KOPT-K1 (cell line): ENCODE results near the gene MACIR.
"Not testable (repeated sequence)": the region's sequence is repeated elsewhere in the genome, so short reads cannot be mapped to it uniquely, and the experiment has no call there.

Experiments
- H3K27ac ChIP-seq: fragments of 200-600 bp; sonication (generic); 2 replicates; pipeline ENCODE4 v1.5.1; 2016; ENCODE audit warnings: antibody characterized with exemption, mild to moderate bottlenecking, low read depth, low read length; ENCODE audit not compliant: poor library complexity, severe bottlenecking
- H3K36me3 ChIP-seq: fragments of 200-600 bp; sonication (generic); 2 replicates; pipeline ENCODE4 v1.5.1; 2017; ENCODE audit warnings: antibody characterized with exemption, mild to moderate bottlenecking, low read length, moderate library complexity; ENCODE audit not compliant: insufficient read depth
- H3K9me3 ChIP-seq: fragments of 200-600 bp; sonication (generic); 2 replicates; pipeline ENCODE4 v1.5.1; 2017; ENCODE audit warnings: antibody characterized with exemption, low read length, mild to moderate bottlenecking; ENCODE audit not compliant: insufficient read depth, poor library complexity, severe bottlenecking

The MACIR gene, protein sequence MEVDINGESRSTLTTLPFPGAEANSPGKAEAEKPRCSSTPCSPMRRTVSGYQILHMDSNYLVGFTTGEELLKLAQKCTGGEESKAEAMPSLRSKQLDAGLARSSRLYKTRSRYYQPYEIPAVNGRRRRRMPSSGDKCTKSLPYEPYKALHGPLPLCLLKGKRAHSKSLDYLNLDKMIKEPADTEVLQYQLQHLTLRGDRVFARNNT

DNA sequence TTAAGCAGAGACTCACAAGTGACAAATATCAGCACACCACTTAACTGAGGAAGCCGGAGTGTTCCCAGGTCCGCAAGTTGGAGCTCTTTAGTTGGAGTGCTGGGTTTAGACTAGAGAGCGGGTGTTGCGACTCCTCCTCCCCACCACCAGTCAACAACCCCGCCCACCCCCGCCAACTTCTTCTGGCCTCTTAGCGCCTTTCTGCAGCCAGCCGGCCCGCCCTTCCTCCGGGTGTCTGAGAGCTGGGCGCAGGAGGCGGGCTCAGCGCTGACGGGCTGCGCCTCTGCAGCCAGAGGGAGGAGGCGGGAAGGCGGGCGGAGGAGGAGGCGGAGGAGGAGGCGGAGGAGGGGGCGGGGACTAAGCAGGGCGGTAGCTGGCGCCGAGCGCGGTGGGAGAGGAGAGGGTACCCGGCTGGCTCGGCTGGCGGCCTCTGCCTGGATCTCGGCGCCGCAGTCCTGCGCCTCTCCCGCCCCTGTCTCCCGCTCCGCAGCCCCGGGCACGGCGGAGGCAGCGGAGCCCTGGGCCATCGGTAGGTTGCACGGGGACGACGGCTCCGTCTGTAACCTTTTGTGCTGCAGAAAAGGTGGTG lies at the start of gene MACIR:
TSS of gene MACIR (plus strand) at position 396 of the 589 bp plus-strand sequence. CDS start 17,157 bp downstream, outside the sequence.
- Histone ChIP-seq H3K9me3 (no peaks in the 10 kb centered on the region), H3K36me3 (no peaks in the 10 kb centered on the region), H3K27ac (peak within 1 kb of the TSS; percentile 71)

DNA sequence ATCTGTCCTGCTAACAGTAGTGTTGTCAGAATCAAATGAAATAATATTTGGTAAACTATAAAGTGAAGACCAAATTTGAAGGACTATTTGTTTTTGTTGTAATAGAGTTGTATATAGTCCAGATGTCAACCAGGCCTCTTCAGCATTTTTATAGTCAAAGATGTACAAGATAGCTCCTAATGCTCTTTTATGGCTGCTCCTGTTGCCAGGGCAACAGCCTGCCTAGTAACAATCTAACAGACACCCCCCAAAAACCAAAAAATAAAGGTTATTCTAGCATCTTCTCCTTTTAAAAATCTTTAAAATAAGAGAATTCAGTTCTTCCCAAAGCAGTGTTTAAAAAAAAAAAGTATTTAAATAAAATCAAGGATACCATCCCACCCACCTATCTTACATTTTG lies 49.5 kb upstream of the MACIR start:
- Histone ChIP-seq H3K36me3 (peaks cover 22% of the 10 kb centered on the region), H3K9me3 (no peaks in the 10 kb centered on the region), H3K27ac (no peak overlapping the region)

DNA sequence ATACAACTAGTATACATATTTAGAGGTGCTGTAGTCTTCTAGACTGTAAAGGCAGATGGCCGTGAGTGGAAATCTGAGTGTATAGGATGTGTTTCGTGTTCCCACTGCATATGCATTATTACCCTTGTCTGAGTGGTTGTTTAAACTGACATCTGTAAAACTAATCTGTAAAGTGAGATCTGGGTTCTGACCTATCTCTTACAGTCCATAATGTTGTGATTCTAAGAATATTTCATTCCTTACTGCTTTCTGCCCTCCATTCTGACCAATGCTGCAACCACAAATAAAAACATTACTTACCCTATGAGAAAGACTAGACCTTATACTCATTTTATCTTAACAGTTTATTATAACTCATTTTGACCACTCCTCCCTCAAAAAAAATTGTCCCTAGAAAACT lies 47.6 kb upstream of the MACIR start:
- peaks cover 12% of the 10 kb centered on the region for H3K36me3 ChIP-seq
- no peak overlapping the region for H3K27ac ChIP-seq
- H3K9me3 ChIP-seq: no peaks in the 10 kb centered on the region

DNA sequence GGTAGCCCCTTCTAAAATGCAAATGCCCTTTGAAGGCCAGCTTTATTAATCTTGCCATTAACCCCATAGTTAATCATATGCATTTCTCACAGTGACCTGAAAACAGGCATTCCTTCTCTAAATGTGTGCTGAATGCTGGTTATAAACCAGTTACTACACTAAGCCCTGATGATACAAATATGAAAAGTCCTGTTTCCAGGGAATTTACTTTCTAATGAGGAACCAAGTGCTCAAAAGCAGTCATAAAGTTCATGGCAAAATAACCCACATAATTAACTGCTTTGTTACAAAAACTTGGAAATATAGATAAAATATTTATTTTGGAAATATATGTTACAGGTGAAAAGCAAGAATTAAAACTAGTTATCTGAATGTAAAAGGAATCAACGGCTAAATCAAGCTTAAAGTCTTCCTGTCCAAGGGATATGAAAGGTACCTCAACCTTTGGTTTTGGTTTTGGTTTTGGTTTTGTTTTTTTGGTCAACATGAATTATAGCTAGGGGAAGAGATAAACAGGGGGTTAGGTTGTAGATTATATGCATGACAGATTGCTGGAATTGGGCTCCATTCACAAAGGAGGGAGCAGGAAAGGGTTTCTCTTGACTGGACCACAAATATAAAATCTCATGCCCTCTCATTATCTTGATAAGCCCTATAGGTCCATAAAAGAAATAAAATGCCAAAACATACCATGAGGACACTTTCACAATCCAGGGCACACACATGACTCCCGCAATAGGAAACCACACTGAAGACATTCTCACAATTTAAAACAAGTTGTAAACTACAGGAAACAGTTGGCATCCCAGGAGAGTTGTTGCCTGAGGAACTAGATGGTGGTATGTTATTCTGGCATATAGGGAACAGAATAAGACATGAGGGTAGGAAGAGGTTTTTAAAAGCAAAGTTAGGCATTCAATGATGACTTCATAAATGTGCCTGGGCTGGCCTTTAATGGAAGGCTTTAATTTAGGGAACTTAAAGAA lies 46.7 kb upstream of the MACIR start:
- H3K27ac ChIP-seq: no peak overlapping the region

DNA sequence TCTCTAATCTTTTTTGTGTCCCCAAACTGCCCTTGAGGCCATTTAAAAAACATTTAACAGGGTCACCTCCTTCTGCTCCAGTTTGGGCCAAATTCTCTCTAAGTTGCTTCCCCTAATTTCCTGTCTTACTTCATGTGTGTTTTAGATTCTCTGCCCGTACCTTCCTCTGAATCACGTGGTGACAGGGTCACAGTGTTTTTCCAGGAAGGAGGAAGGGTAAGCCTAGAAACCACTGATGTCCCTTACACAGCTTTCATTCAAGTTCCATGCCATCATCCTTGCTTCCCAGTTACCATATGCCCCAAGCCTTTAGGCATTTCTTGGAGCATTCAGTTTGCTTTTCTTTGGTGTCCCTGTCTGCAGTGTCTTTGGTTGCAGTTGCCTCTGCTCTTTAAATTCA lies 42.4 kb upstream of the MACIR start:
- H3K27ac ChIP-seq: no peak overlapping the region
- H3K36me3 ChIP-seq: no peaks in the 10 kb centered on the region
- no peaks in the 10 kb centered on the region for H3K9me3 ChIP-seq

More for the DNA sequence above, 46.7 kb upstream of the MACIR start:
- Histone ChIP-seq H3K36me3 (peaks cover 3% of the 10 kb centered on the region), H3K9me3 (no peaks in the 10 kb centered on the region)

DNA sequence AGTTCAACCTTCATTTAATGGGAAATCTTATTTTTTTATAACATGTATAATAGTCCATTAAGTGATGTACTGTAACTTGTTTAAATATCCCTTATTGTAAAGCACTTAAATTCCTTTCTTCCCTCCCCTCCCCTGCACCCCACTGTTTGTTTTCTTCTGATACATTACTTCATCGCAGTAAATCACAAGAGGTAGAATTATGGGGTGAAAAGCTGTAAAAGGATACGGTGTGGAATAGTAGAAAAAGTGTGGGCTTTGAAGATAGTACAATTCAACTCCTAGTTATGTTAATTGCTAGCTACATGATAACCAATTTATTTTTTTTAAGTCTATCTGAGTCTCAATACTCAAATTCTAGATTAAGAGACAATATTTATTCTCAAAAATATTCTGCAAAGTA lies 41.9 kb upstream of the MACIR start:
- Histone ChIP-seq H3K27ac (no peak overlapping the region), H3K36me3 (no peaks in the 10 kb centered on the region), H3K9me3 (no peaks in the 10 kb centered on the region)

DNA sequence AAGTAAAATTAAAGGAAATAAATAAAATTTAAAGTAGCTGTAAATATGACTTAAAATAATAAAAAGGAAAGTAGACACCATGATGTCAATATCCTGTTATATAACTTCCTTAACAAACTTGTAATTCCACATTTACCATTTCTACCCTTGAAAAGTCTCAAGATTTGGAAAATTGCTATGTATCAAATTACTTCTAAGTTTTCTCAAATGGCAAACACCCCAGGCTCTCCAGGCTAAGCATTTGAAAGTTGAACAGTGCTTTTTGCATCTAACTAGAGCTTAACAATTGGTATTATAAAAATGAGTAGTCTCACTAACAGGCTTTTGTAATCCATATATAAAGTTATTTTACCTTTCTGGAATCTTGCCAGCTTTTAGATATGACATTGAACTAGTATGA lies 41.5 kb upstream of the MACIR start:
- no peaks in the 10 kb centered on the region for H3K36me3 ChIP-seq
- no peak overlapping the region for H3K27ac ChIP-seq
- H3K9me3 ChIP-seq: no peaks in the 10 kb centered on the region

DNA sequence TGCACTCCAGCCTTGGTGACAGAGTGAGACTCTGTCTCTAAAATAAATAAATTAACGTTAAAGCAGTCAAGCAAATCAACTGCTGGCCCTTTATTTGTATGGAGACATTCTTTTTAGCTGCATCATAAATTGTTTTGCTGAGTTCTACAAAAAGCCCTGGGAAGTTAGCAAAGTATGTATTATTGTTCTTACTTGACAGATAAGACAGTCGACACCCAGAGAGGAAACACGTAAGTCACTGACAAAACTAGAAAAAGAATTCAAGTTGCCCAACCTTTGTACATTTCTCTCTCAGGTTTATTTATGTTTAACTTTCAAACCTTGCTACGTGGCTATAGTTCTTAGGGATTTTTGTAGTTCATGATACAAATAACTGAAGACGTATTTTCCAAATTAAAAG lies 40.4 kb upstream of the MACIR start:
- H3K36me3 ChIP-seq: no peaks in the 10 kb centered on the region
- no peaks in the 10 kb centered on the region for H3K9me3 ChIP-seq
- H3K27ac ChIP-seq: no peak overlapping the region

DNA sequence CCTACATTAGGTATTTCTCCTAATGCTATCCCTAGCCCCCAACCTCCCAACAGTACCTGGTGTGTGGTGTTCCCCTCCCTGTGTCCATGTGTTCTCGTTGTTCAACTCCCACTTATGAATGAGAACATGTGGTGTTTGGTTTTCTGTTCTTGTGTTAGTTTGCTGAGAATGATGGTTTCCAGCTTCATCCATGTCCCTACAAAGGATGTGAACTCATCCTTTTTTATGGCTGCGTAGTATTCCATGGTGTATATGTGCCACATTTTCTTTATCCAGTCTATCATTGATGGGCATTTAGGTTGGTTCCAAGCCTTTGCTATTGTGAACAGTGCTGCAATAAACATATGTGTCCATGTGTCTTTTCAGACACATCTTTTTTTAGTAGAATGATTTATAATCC lies 39.5 kb upstream of the MACIR start:
- H3K27ac ChIP-seq, H3K9me3 ChIP-seq, H3K36me3 ChIP-seq: not testable (repeated sequence)

DNA sequence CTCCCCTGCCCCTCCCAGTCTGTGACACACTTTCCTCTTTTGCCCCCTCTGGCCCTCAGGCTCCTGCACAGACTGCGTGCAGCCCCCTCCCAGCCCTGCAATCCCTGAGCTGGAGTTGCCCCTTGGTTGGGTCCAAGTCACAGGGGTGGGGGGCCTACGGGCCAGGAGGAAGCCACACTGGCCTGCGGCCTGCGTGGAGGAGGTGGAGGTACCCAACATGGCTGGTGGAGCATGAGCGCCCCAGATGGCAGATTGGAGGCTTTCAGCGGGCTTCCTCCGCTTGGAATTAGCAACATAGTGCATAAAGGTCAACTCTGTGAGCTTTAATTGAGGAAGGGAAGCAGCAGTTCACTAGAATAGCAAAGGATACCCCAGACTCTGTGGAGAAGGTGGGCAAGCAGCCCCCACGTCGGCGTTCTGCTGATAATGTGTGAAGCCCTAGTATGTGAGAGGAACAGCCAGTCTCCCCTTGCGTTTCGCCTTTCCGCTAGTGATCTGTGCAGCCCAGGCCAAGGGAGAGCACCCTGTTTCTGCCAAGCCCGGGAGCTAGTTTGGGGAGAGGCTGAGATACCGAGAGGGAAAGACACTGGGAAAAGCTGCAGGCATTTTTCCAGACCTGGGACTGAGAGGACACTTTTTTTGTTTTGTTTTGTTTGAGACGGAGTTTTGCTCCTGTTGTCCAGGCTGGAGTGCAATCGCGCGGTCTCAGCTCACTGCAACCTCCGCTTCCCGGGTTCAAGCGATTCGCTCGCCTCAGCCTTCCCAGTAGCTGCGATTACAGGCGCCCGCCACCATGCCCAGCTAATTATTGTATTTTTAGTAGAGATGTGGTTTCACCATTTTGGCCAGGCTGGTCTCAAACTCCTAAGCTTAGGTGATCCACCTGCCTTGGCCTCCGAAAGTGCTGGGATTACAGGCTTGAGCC lies 35.3 kb upstream of the MACIR start:
- Histone ChIP-seq H3K27ac (no peak overlapping the region), H3K9me3 (no peaks in the 10 kb centered on the region), H3K36me3 (no peaks in the 10 kb centered on the region)

DNA sequence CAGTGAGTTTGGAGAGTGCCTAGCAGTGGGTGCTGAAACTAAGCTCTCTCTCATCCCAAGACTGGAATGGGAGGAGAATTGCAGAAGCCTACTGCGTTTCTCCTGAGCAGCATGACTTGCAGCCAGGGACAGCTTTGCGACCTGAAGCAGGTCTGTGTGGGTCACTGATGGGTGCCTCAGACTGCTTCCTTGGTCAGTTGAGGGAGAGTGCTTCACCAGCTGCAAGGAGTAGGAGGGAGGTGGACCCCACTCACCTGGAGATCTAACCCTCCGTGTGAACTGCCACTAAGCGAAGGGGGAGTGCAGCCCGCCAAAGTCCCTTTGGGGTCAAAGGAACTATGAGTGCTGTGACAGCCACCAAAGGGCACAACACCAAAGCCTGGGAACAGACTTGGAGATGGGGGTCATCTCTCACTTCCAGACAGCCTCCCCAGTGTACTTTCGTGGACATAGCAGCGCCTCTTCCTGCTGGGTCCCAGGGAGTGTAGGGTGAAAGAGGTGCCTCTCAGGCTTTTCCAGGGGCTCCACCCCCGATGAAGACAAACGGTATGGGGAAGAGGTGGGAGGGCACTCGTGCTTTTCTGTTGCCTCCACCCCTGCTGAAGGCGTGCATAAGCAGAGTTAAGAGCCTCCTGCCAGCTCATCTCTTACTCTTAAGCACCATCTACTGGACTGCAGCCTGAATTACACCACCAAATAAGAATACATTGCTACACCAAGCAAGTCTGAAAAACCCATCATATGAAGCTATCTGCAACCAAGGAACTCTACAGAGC lies 34.3 kb upstream of the MACIR start:
- H3K36me3 ChIP-seq: no peaks in the 10 kb centered on the region
- peak overlapping the region; percentile 12 for H3K27ac ChIP-seq
- H3K9me3 ChIP-seq: no peaks in the 10 kb centered on the region

DNA sequence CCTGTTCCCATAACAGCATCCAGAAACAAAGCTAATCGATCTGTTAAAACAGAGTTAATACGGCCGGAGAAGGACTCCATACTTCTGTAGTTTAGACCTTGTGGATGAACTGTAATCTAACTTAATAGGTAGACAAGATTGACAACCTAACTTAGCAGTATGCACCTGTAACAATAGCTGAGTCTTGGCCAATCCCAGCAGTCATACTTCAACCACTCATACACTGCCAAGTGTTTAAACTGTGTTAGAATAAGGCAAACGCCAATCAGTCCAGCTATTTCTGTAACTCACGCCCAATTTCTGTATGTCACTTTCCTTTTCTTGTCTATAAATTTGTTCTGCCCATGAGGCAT lies 33.7 kb upstream of the MACIR start:
- H3K9me3 ChIP-seq: no peaks in the 10 kb centered on the region
- no peaks in the 10 kb centered on the region for H3K36me3 ChIP-seq
- no peak overlapping the region for H3K27ac ChIP-seq

DNA sequence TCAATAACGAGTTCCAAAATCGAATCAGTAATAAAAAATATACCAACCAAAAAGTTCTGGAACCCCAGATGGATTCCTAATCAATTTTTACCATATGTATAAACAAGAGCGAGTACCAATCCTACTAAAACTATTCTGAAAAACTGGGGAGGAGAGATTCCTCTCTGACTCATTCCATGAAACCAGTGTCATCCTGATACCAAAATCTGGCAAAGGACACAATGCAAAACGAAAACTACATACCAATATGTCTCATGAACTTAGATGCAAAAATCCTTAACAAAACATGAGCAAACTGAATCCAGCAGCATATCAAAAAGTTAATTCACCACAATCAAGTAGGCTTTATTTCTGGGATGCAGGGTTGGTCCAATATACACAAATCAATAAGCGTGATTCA lies 30.5 kb upstream of the MACIR start:
- no peaks in the 10 kb centered on the region for H3K9me3 ChIP-seq
- H3K36me3 ChIP-seq: no peaks in the 10 kb centered on the region
- no peak overlapping the region for H3K27ac ChIP-seq

DNA sequence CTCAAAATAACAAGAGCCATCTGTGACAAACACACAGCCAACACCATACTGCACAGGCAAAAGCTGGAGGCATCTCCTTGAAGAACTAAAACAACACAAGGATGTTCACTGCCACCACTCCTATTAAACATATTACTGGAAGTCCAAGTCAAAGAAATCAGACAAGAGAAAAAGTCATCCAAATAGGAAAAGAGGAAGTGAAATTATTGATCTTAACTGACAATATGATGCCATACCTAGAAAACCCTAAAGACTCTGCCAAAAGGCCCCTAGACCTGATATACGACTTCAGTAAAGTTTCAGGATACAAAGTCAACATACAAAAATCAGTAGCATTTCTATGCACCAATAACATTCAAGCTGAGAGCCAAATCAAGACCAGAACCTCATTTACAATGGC lies 30.0 kb upstream of the MACIR start:
- H3K27ac ChIP-seq: no peak overlapping the region
- no peaks in the 10 kb centered on the region for H3K9me3 ChIP-seq

More for the DNA sequence above, 30.0 kb upstream of the MACIR start:
- H3K36me3 ChIP-seq: no peaks in the 10 kb centered on the region
